CD14-positive monocyte (primary cell): ENCODE results near the gene KIF13A. TPM values are rescaled to one million over a fixed set of nuclear protein-coding genes. Genes with fewer than 3 reads are reported as not detected.
"Not testable (repeated sequence)": the region's sequence is repeated elsewhere in the genome, so short reads cannot be mapped to it uniquely, and the experiment has no call there.

Source experiments
- DNase-seq, 3 donors: peaks; one replicate each; pipeline ENCODE4 v3.0.0-alpha.2; 2011 to 2022
- H2AFZ ChIP-seq: 2 replicates; pipeline ENCODE4 v1.6.0; 2012; ENCODE audit warnings: mild to moderate bottlenecking, low read depth, low read length, inconsistent platforms; ENCODE audit not compliant: insufficient read depth, poor library complexity, severe bottlenecking
- H3K27ac ChIP-seq, 2 donors: 1 replicate in 1 of 2; 2 replicates in 1 of 2; pipeline ENCODE4 v1.5.1; 2012 to 2013; ENCODE audit warnings: low read length in 2 of 2, control low read depth in 1 of 2, inconsistent platforms in 1 of 2, low read depth in 1 of 2, mild to moderate bottlenecking in 1 of 2
- H3K27me3 ChIP-seq, 2 donors: one replicate each; pipeline versions ENCODE4 v1.6.0 to v1.6.1; 2011 to 2013; ENCODE audit warnings: low read length in 2 of 2; ENCODE audit not compliant: control insufficient read depth in 2 of 2, insufficient read depth in 2 of 2
- H3K36me3 ChIP-seq, 2 donors: replicated peaks in 1 of 2; 1 replicate in 1 of 2; 2 replicates in 1 of 2; pipeline versions ENCODE4 v1.5.1 to v1.6.1; 2012 to 2013; ENCODE audit warnings: low read length in 2 of 2, control low read depth in 1 of 2, inconsistent platforms in 1 of 2, mild to moderate bottlenecking in 1 of 2; ENCODE audit not compliant: insufficient read depth in 2 of 2, control insufficient read depth in 1 of 2
- H3K4me1 ChIP-seq, 2 donors: 1 replicate in 1 of 2; 2 replicates in 1 of 2; pipeline versions ENCODE4 v1.5.1 to v1.6.1; 2012 to 2013; ENCODE audit warnings: low read length in 2 of 2, control low read depth in 1 of 2, inconsistent platforms in 1 of 2, mild to moderate bottlenecking in 1 of 2, moderate library complexity in 1 of 2; ENCODE audit not compliant: insufficient read depth in 2 of 2, control insufficient read depth in 1 of 2
- H3K4me2 ChIP-seq: replicated peaks from 2 replicates; pipeline ENCODE3; 2012; ENCODE audit warnings: low read length, moderate library complexity, mild to moderate bottlenecking; ENCODE audit not compliant: poor library complexity, severe bottlenecking; ENCODE audit errors: extremely low read depth
- H3K4me3 ChIP-seq, 3 experiments: fragments of 200-600 bp in 1 of 3; sonication (generic) in 1 of 3; replicated peaks in 1 of 3; 1 replicate in 2 of 3; 2 replicates in 1 of 3; pipeline ENCODE4 v1.5.1; 2011 to 2013; ENCODE audit warnings: low read length in 3 of 3, mild to moderate bottlenecking in 3 of 3, control low read depth in 2 of 3, low read depth in 2 of 3, inconsistent platforms in 1 of 3, moderate library complexity in 1 of 3
- H3K79me2 ChIP-seq: 2 replicates; pipeline ENCODE4 v1.6.0; 2012; ENCODE audit warnings: mild to moderate bottlenecking, control low read depth, inconsistent platforms, low read length, moderate library complexity; ENCODE audit not compliant: insufficient read depth
- H3K9ac ChIP-seq: 2 replicates; pipeline ENCODE4 v1.6.0; 2017; ENCODE audit warnings: low read length, mild to moderate bottlenecking; ENCODE audit not compliant: insufficient read depth, poor library complexity, severe bottlenecking
- H3K9me3 ChIP-seq, 2 donors: replicated peaks in 1 of 2; 1 replicate in 1 of 2; 2 replicates in 1 of 2; pipeline versions ENCODE4 v1.5.1 to v1.6.1; 2012 to 2013; ENCODE audit warnings: low read length in 2 of 2, control low read depth in 1 of 2; ENCODE audit not compliant: control insufficient read depth in 1 of 2, insufficient read depth in 1 of 2
- H4K20me1 ChIP-seq: 2 replicates; pipeline ENCODE4 v1.6.0; 2012; ENCODE audit warnings: mild to moderate bottlenecking, low read length, control low read depth, moderate library complexity; ENCODE audit not compliant: insufficient read depth
- H3K27ac Mint-ChIP-seq, 7 donors: one replicate each; pipeline ENCODE4 v1.8.0; 2020; ENCODE audit warnings: mild to moderate bottlenecking in 7 of 7, mixed read lengths in 7 of 7, moderate library complexity in 6 of 7, inconsistent platforms in 2 of 7
- H3K27me3 Mint-ChIP-seq, 3 donors: one replicate each; pipeline ENCODE4 v1.8.0; 2021 to 2022; ENCODE audit warnings: low read depth in 3 of 3, mild to moderate bottlenecking in 3 of 3, mixed read lengths in 3 of 3, moderate library complexity in 3 of 3, inconsistent platforms in 1 of 3
- H3K36me3 Mint-ChIP-seq, 2 donors: one replicate each; pipeline ENCODE4 v1.8.0; 2020; ENCODE audit warnings: mixed read lengths in 2 of 2, inconsistent platforms in 1 of 2, mild to moderate bottlenecking in 1 of 2
- H3K4me1 Mint-ChIP-seq: one replicate; pipeline ENCODE4 v1.8.0; 2020; ENCODE audit warnings: mild to moderate bottlenecking, mixed read lengths
- H3K4me3 Mint-ChIP-seq, 2 donors: one replicate each; pipeline ENCODE4 v1.8.0; 2020; ENCODE audit warnings: mild to moderate bottlenecking in 2 of 2, mixed read lengths in 2 of 2, moderate library complexity in 1 of 2
- H3K9me3 Mint-ChIP-seq, 7 donors: one replicate each; pipeline ENCODE4 v1.8.0; 2020 to 2022; ENCODE audit warnings: mixed read lengths in 7 of 7, mild to moderate bottlenecking in 6 of 7, moderate library complexity in 6 of 7, inconsistent platforms in 2 of 7
- WGBS: methylation state at CpG from one replicate; pipeline ENCODE4 v1.1.5; 2013; ENCODE audit warnings: missing lambda C conversion rate; ENCODE audit not compliant: insufficient coverage; 5-methylcytosine and 5-hydroxymethylcytosine counted together
- intact Hi-C, 2 donors: fragments of 100-400 bp; cut with micrococcal nuclease; formaldehyde crosslinking; loops; one replicate each; pipeline versions ENCODE4 v1.15.0 to v1.15.1; 2023
- polyA plus RNA-seq, 3 donors: library from polyadenylated mRNA; depleted of rRNA in 1 of 3; unstranded in 2 of 3; stranded (reverse) in 1 of 3; fragments of 300-500 nt in 2 of 3; fragments of >200 nt in 1 of 3; fragmentation: Illumina TruSeq in 2 of 3; gene quantifications; 1 replicate in 2 of 3; 2 replicates in 1 of 3; pipeline ENCODE4 v1.2.3, GENCODE V29; 2012 to 2021
- TF ChIP-seq, protein P1 (sequence below): fragments of 200-600 bp; IDR thresholded peaks from one replicate; pipeline ENCODE4 v1.8.0; 2022; ENCODE audit warnings: antibody characterized with exemption, mild to moderate bottlenecking

The KIF13A gene
- polyA plus RNA-seq, 3 donors: 2.9 to 28.4 (median 6.0) TPM

DNA sequence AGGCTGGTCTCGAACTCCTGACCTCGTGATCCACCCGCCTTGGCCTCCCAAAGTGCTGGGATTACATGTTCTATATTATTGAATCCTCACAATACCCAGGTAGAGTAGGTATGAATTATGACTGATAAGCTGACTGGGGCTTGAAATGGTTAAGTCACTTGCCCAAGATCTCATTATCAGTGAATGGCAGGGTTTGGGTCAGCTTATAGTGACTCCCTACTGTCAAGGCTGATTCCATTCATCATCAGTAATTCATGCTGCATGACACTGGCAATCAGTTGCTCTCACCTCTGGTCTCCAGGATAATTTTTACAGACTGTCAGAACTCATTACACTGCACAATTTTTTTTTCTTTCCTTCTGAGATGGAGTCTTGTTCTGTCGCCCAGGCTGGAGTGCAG is 127.6 kb downstream of the KIF13A start:
- H3K4me3 Mint-ChIP-seq: no peak overlapping the region
- H3K27me3 Mint-ChIP-seq: peaks cover 0 to 2% (median 0%) of the 10 kb centered on the region in 3 donors
- Histone ChIP-seq H3K4me2 (no peak overlapping the region), H3K27ac (no peak overlapping the region), H3K4me3 (no peak overlapping the region), H3K79me2 (no peaks in the 10 kb centered on the region), H3K4me1 (no peaks in the 10 kb centered on the region), H3K9ac (no peak overlapping the region), H2AFZ (no peak overlapping the region), H3K36me3 (peaks cover 8 to 38% of the 10 kb centered on the region in 2 donors), H3K27me3 (no peaks in the 10 kb centered on the region), H3K9me3 (no peaks in the 10 kb centered on the region), H4K20me1 (peaks cover 14% of the 10 kb centered on the region)
- intact Hi-C loops: no loop called here
- 93% methylated on average over 3 of the region's 4 CpGs for WGBS
- TF ChIP-seq, protein P1, sequence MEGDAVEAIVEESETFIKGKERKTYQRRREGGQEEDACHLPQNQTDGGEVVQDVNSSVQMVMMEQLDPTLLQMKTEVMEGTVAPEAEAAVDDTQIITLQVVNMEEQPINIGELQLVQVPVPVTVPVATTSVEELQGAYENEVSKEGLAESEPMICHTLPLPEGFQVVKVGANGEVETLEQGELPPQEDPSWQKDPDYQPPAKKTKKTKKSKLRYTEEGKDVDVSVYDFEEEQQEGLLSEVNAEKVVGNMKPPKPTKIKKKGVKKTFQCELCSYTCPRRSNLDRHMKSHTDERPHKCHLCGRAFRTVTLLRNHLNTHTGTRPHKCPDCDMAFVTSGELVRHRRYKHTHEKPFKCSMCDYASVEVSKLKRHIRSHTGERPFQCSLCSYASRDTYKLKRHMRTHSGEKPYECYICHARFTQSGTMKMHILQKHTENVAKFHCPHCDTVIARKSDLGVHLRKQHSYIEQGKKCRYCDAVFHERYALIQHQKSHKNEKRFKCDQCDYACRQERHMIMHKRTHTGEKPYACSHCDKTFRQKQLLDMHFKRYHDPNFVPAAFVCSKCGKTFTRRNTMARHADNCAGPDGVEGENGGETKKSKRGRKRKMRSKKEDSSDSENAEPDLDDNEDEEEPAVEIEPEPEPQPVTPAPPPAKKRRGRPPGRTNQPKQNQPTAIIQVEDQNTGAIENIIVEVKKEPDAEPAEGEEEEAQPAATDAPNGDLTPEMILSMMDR: no peak
- H3K4me1 Mint-ChIP-seq: peaks cover 2% of the 10 kb centered on the region
- peaks cover 33% of the 10 kb centered on the region in 2 donors for H3K36me3 Mint-ChIP-seq
- peaks cover 0 to 2% (median 0%) of the 10 kb centered on the region in 7 donors for H3K9me3 Mint-ChIP-seq
- DNase-seq: no peak
- peak overlapping the region in 3 of 7 donors; percentile 37 to 69 (median 54) for H3K27ac Mint-ChIP-seq

GRCh38 chr6:17858584-17858983 is 128.9 kb downstream of the KIF13A start:
- H3K27me3 Mint-ChIP-seq: peaks cover 0 to 2% (median 0%) of the 10 kb centered on the region in 3 donors

DNA sequence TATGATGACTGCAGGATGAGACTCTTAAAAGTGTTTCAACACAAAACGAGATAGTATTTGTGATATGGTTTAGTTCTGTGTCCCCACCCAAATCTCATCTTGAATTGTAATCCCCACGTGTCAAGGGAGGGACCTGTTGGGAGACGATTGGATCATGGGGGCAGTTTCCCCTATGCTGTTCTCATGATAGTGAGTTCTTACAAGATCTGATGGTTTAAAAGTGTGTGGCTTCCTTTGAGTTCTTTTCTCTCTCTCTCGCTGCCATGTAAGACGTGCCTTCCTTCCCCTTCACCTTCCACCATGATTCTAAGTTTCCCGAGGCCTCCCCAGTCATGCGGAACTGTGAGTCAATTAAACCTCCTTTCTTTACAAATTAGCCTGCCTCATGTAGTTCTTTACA is 130.2 kb downstream of the KIF13A start:
- H3K9me3 Mint-ChIP-seq, intact Hi-C loops, H3K79me2 ChIP-seq, H3K27ac ChIP-seq, H3K27me3 Mint-ChIP-seq, H3K4me1 ChIP-seq, H3K4me2 ChIP-seq, DNase-seq, H2AFZ ChIP-seq, H3K9me3 ChIP-seq, H3K4me3 ChIP-seq, H3K27me3 ChIP-seq, H3K9ac ChIP-seq, H3K4me1 Mint-ChIP-seq, H3K27ac Mint-ChIP-seq: not testable (repeated sequence)
- peaks cover 14% of the 10 kb centered on the region for H4K20me1 ChIP-seq
- Mint-ChIP-seq H3K36me3 (peaks cover 34 to 39% of the 10 kb centered on the region in 2 donors), H3K4me3 (peak overlapping the region in 1 of 2 donors; percentile 28)
- H3K36me3 ChIP-seq: peaks cover 14 to 52% of the 10 kb centered on the region in 2 donors
- 94% methylated on average over 3 of the region's 7 CpGs for WGBS

More at GRCh38 chr6:17858584-17858983, 128.9 kb downstream of the KIF13A start:
- Mint-ChIP-seq H3K9me3 (peaks cover 0 to 2% (median 0%) of the 10 kb centered on the region in 7 donors), H3K4me1 (peaks cover 2% of the 10 kb centered on the region), H3K4me3 (no peak overlapping the region), H3K36me3 (peaks cover 27 to 37% of the 10 kb centered on the region in 2 donors), H3K27ac (no peak overlapping the region)
- H3K27me3 ChIP-seq: no peaks in the 10 kb centered on the region
- no peak overlapping the region for H3K27ac ChIP-seq
- intact Hi-C loops: no loop called here
- H2AFZ ChIP-seq: no peak overlapping the region
- TF ChIP-seq, protein P1: no peak
- no peak overlapping the region for H3K4me2 ChIP-seq
- H3K4me1 ChIP-seq: no peaks in the 10 kb centered on the region
- no peaks in the 10 kb centered on the region for H3K9me3 ChIP-seq
- no peak overlapping the region for H3K9ac ChIP-seq
- H4K20me1 ChIP-seq: peaks cover 14% of the 10 kb centered on the region
- H3K4me3 ChIP-seq: no peak overlapping the region
- H3K36me3 ChIP-seq: peaks cover 8 to 38% of the 10 kb centered on the region in 2 donors
- no peak for DNase-seq
- H3K79me2 ChIP-seq: no peaks in the 10 kb centered on the region
